Common myeloid progenitor, CD34-positive (primary cell): ENCODE data around the gene STRADA.

ENCODE experiments used
- CTCF ChIA-PET: fragments of 350-600 bp; sonication (Branson Sonifier 250); formaldehyde crosslinking; loops from one replicate; lab custom pipeline; 2021; ENCODE audit warnings: antibody characterized with exemption; lab: Charles Lee
- POLR2A ChIA-PET: fragments of 350-600 bp; sonication (Branson Sonifier 250); formaldehyde crosslinking; loops from one replicate; lab custom pipeline; 2021; ENCODE audit warnings: antibody characterized with exemption; lab: Charles Lee
- DNase-seq, 3 donors: peaks; one replicate each; pipeline versions ENCODE4 v3.0.0 to v3.0.0-alpha.2; 2013
- H3K27ac ChIP-seq, 2 experiments: 1 replicate in 1 of 2; 2 replicates in 1 of 2; pipeline ENCODE4 v1.7.0; 2013; ENCODE audit warnings: inconsistent platforms in 2 of 2, low read length in 2 of 2, mild to moderate bottlenecking in 2 of 2, low read depth in 1 of 2, moderate library complexity in 1 of 2; ENCODE audit not compliant: severe bottlenecking in 2 of 2, insufficient read depth in 1 of 2, poor library complexity in 1 of 2
- H3K27me3 ChIP-seq, 5 experiments: replicated peaks in 2 of 5; 1 replicate in 3 of 5; 2 replicates in 2 of 5; pipeline versions ENCODE4 v1.6.1 to v1.7.0; 2013; ENCODE audit warnings: low read length in 4 of 5, mild to moderate bottlenecking in 2 of 5, moderate library complexity in 2 of 5, inconsistent platforms in 1 of 5; ENCODE audit not compliant: insufficient read depth in 5 of 5, control insufficient read depth in 4 of 5
- H3K36me3 ChIP-seq, 4 experiments: 1 replicate in 2 of 4; 2 replicates in 2 of 4; pipeline versions ENCODE4 v1.6.1 to v1.7.0; 2013; ENCODE audit warnings: low read length in 3 of 4, control low read depth in 1 of 4, mild to moderate bottlenecking in 1 of 4; ENCODE audit not compliant: control insufficient read depth in 4 of 4, insufficient read depth in 4 of 4
- H3K4me1 ChIP-seq, 4 experiments: 1 replicate in 3 of 4; 2 replicates in 1 of 4; pipeline versions ENCODE4 v1.6.1 to v1.7.1; 2013; ENCODE audit warnings: low read length in 3 of 4, mild to moderate bottlenecking in 3 of 4, control low read depth in 1 of 4, inconsistent platforms in 1 of 4, moderate library complexity in 1 of 4; ENCODE audit not compliant: control insufficient read depth in 4 of 4, insufficient read depth in 4 of 4; ENCODE audit errors: control extremely low read depth in 1 of 4
- H3K4me3 ChIP-seq, 7 experiments: 1 replicate in 4 of 7; 2 replicates in 3 of 7; pipeline versions ENCODE4 v1.5.1 to v1.7.0; 2013; ENCODE audit warnings: mild to moderate bottlenecking in 7 of 7, low read length in 6 of 7, moderate library complexity in 6 of 7, inconsistent platforms in 2 of 7, low read depth in 2 of 7, control low read depth in 1 of 7; ENCODE audit not compliant: insufficient read depth in 4 of 7, control insufficient read depth in 1 of 7; ENCODE audit errors: extremely low read depth in 1 of 7
- H3K9me3 ChIP-seq, 5 experiments: 1 replicate in 4 of 5; 2 replicates in 1 of 5; pipeline versions ENCODE4 v1.6.1 to v1.7.1; 2013; ENCODE audit warnings: low read length in 4 of 5, mild to moderate bottlenecking in 2 of 5, inconsistent platforms in 1 of 5, low read depth in 1 of 5, moderate library complexity in 1 of 5; ENCODE audit not compliant: control insufficient read depth in 4 of 5, insufficient read depth in 2 of 5; ENCODE audit errors: control extremely low read depth in 1 of 5
- WGBS: methylation state at CpG from one replicate; pipeline ENCODE4 v1.1.5; 2013; ENCODE audit not compliant: insufficient coverage; 5-methylcytosine and 5-hydroxymethylcytosine counted together

Gene STRADA

GRCh38 chr17:63682981-63683380, 58.6 kb downstream of the STRADA start:
- DNase-seq, result no peak
- no peaks in the 10 kb centered on the region for H3K27me3 ChIP-seq
- H3K4me1 ChIP-seq, result peaks cover 0 to 5% (median under 1%) of the 10 kb centered on the region in 4 experiments
- H3K4me3 ChIP-seq, result no peak overlapping the region
- CTCF ChIA-PET, result interaction anchor here (0.7 to 10.4 kb wide), 4 partner anchors 12 to 55 kb away, joined by 3 to 104 read pairs (median 3); no protein-coding TSS in a partner anchor
- no peak overlapping the region for H3K27ac ChIP-seq
- H3K36me3 ChIP-seq, result peaks cover 17 to 66% (median 46%) of the 10 kb centered on the region in 4 experiments
- POLR2A ChIA-PET, result no interaction called here
- peaks cover 0 to 13% (median 2%) of the 10 kb centered on the region in 5 experiments for H3K9me3 ChIP-seq

GRCh38 chr17:63682441-63682840, 59.2 kb downstream of the STRADA start:
- WGBS, result 100% methylated on average over 1 of the region's 1 CpG
- CTCF ChIA-PET, result interaction anchor here (0.7 to 10.4 kb wide), 5 partner anchors 13 to 256 kb away, joined by 3 to 104 read pairs (median 4); partner anchors contain the start of gene MAP3K3
- Histone ChIP-seq H3K4me1 (peaks cover 0 to 11% (median 5%) of the 10 kb centered on the region in 4 experiments), H3K36me3 (peaks cover 17 to 65% (median 46%) of the 10 kb centered on the region in 4 experiments), H3K4me3 (no peak overlapping the region), H3K27me3 (no peaks in the 10 kb centered on the region), H3K9me3 (peaks cover 0 to 13% (median 2%) of the 10 kb centered on the region in 5 experiments), H3K27ac (no peak overlapping the region)
- POLR2A ChIA-PET, result no interaction called here
- peak in 1 of 3 donors; percentile 28 for DNase-seq

GRCh38 chr17:63681530-63681929, 60.1 kb downstream of the STRADA start:
- H3K9me3 ChIP-seq, result peaks cover 0 to 13% (median 2%) of the 10 kb centered on the region in 5 experiments
- ChIA-PET CTCF (interaction anchor here (0.6 to 10.4 kb wide), 8 partner anchors 14 to 255 kb away, joined by 3 to 104 read pairs (median 4); partner anchors contain the start of gene MAP3K3), POLR2A (no interaction called here)
- H3K27ac ChIP-seq, result no peak overlapping the region
- H3K36me3 ChIP-seq, result peaks cover 17 to 64% (median 45%) of the 10 kb centered on the region in 4 experiments
- DNase-seq, result no peak
- no peak overlapping the region for H3K4me3 ChIP-seq
- no peaks in the 10 kb centered on the region for H3K27me3 ChIP-seq
- 100% methylated on average over 4 of the region's 8 CpGs for WGBS
- H3K4me1 ChIP-seq, result peaks cover 8 to 20% (median 13%) of the 10 kb centered on the region in 4 experiments

DNA sequence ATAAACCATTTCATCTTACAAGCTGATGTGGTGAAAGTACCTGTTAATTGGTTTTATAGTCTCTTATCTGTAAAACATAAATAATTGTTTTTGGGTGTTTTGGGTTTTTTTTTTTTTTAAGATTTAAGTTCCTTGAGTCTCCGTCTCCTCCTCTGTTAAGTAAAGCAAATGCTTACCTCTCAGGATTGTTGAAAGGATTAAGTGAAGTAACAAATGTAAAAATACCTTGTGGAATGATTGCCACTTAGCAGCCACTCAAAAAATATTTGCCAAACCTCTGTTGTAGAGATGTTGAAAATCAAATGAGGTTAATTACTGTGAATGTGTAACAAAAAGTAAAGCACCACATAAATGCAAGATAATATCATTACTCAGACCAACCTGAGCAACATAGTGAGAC, 60.9 kb downstream of the STRADA start:
- H3K4me3 ChIP-seq, result no peak overlapping the region
- ChIA-PET POLR2A (interaction anchor here (1.1 kb wide), 1 partner anchor 62 kb away, joined by 3 read pairs; no protein-coding TSS in a partner anchor), CTCF (interaction anchor here (1.0 to 10.4 kb wide), 7 partner anchors 14 to 255 kb away, joined by 3 to 104 read pairs (median 6); no protein-coding TSS in a partner anchor)
- H3K36me3 ChIP-seq, result peaks cover 17 to 56% (median 39%) of the 10 kb centered on the region in 4 experiments
- DNase-seq, result no peak
- no peaks in the 10 kb centered on the region for H3K27me3 ChIP-seq
- WGBS, result no CpG with 5 or more reads among the region's 1 CpG
- peaks cover 0 to 13% (median 2%) of the 10 kb centered on the region in 5 experiments for H3K9me3 ChIP-seq
- H3K27ac ChIP-seq, result no peak overlapping the region
- peaks cover 16 to 28% (median 22%) of the 10 kb centered on the region in 4 experiments for H3K4me1 ChIP-seq

DNA sequence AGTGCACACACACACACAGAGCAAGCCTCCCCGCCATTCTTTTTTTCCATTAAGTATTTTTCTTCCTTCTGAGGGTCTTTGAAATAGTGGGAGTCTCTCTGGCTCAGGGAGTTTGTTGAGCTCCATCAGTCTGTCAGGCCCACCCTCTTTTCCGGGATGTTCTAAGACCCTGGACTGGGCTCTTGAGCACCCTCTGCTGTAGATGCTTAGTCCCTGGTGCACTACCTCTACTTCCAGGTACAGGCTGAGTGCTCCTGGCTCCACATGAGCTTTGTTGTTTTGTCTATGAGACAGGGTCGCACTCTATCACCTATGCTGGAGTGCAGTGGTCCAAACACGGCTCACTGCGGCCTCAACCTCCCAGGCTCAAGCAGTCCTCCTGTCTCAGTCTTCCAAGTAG, 62.4 kb downstream of the STRADA start:
- Histone ChIP-seq H3K9me3 (peaks cover 0 to 13% (median 2%) of the 10 kb centered on the region in 5 experiments), H3K27me3 (no peaks in the 10 kb centered on the region), H3K4me3 (no peak overlapping the region), H3K4me1 (peaks cover 27 to 40% (median 32%) of the 10 kb centered on the region in 4 experiments), H3K27ac (no peak overlapping the region), H3K36me3 (peaks cover 12 to 45% (median 34%) of the 10 kb centered on the region in 4 experiments)
- POLR2A ChIA-PET, result interaction anchor here (0.6 kb wide), 1 partner anchor 57 kb away, joined by 3 read pairs; no protein-coding TSS in a partner anchor
- DNase-seq, result no peak
- WGBS, result 100% methylated on average over 4 of the region's 5 CpGs
- CTCF ChIA-PET, result interaction anchor here (1.2 to 10.4 kb wide), 5 partner anchors 13 to 67 kb away, joined by 3 to 104 read pairs (median 6); no protein-coding TSS in a partner anchor

- POLR2A ChIA-PET, result interaction anchor here (0.7 to 1.3 kb wide), 4 partner anchors 10 to 251 kb away, joined by 3 to 9 read pairs (median 3); no protein-coding TSS in a partner anchor
- Histone ChIP-seq H3K36me3 (peaks cover 0 to 35% (median 20%) of the 10 kb centered on the region in 4 experiments), H3K4me1 (peaks cover 27 to 40% (median 32%) of the 10 kb centered on the region in 4 experiments)
These were observed 65.0 kb downstream of the STRADA start for GRCh38 chr17:63676584-63676983.

More at GRCh38 chr17:63676584-63676983, 65.0 kb downstream of the STRADA start:
- 27% methylated on average over 3 of the region's 3 CpGs for WGBS
- DNase-seq, result peak in 2 of 3 donors; percentile 56 to 74
- H3K27me3 ChIP-seq, result no peaks in the 10 kb centered on the region
- peaks cover 0 to 2% (median 0%) of the 10 kb centered on the region in 5 experiments for H3K9me3 ChIP-seq
- peak overlapping the region in 2 of 7 experiments; percentile 62 to 64 for H3K4me3 ChIP-seq
- CTCF ChIA-PET, result interaction anchor here (0.6 to 10.4 kb wide), 15 partner anchors 9 to 251 kb away, joined by 3 to 104 read pairs (median 4); no protein-coding TSS in a partner anchor
- H3K27ac ChIP-seq, result peak overlapping the region in 1 of 2 experiments; percentile 62
